BE2C (cell line): ENCODE measurements around the gene DDA1.

Experiments
- DNase-seq: peaks from one replicate; pipeline ENCODE4 v3.0.0-alpha.2; 2020
- H3K27me3 ChIP-seq: fragments of 250-450 bp; sonication (Bioruptor Pico); 2 replicates; pipeline ENCODE4 v1.5.1; 2020; ENCODE audit warnings: mild to moderate bottlenecking
- H3K36me3 ChIP-seq: fragments of 250-450 bp; sonication (Bioruptor Pico); 2 replicates; pipeline ENCODE4 v1.5.1; 2020; ENCODE audit warnings: mild to moderate bottlenecking
- H3K4me1 ChIP-seq: fragments of 250-450 bp; sonication (Bioruptor Pico); 2 replicates; pipeline ENCODE4 v1.5.1; 2020
- H3K4me3 ChIP-seq: 2 replicates; pipeline ENCODE4 v1.5.1; 2011; ENCODE audit warnings: low read depth, low read length
- H3K9me3 ChIP-seq: fragments of 250-450 bp; sonication (Bioruptor Pico); 2 replicates; pipeline ENCODE4 v1.5.1; 2020
- TF ChIP-seq, protein P1 (sequence below): IDR thresholded peaks from 2 replicates; pipeline ENCODE4 v1.5.1; 2012; ENCODE audit warnings: mild to moderate bottlenecking, low read depth, low read length

DDA1 gene

DNA sequence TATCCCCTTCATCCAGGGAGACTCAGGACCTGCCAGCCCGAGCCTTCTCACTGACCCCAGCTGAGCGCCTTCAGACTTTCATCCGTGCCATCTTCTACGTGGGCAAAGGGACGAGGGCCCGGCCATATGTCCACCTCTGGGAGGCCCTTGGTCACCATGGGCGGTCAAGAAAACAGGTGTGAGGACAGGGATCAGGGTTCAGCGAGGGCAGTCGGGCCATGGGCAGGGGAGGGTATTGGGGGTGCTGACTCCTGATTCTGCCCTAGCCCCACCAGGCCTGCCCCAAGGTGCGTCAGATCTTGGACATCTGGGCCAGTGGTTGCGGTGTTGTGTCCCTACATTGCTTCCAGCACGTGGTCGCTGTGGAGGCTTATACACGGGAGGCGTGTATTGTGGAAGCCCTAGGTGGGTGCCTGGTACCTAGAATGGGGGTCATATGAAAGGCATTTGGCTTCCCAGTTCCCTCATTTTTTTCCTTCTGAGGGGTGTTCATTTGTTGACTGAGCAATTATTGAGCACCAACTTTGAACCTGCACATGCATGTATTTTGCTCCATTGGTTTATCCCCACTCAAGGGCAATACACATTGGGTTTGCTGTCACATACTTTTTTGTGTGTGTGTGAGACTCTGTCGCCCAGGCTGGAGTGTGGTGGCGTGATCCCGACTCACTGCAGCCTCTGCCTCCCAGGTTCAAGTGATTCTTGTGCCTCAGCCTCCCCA, 23.8 kb upstream of the DDA1 start:
- TF ChIP-seq, protein P1, sequence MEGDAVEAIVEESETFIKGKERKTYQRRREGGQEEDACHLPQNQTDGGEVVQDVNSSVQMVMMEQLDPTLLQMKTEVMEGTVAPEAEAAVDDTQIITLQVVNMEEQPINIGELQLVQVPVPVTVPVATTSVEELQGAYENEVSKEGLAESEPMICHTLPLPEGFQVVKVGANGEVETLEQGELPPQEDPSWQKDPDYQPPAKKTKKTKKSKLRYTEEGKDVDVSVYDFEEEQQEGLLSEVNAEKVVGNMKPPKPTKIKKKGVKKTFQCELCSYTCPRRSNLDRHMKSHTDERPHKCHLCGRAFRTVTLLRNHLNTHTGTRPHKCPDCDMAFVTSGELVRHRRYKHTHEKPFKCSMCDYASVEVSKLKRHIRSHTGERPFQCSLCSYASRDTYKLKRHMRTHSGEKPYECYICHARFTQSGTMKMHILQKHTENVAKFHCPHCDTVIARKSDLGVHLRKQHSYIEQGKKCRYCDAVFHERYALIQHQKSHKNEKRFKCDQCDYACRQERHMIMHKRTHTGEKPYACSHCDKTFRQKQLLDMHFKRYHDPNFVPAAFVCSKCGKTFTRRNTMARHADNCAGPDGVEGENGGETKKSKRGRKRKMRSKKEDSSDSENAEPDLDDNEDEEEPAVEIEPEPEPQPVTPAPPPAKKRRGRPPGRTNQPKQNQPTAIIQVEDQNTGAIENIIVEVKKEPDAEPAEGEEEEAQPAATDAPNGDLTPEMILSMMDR: no peak
- DNase-seq: no peak
- Histone ChIP-seq H3K9me3 (no peaks in the 10 kb centered on the region), H3K36me3 (no peaks in the 10 kb centered on the region), H3K4me1 (no peaks in the 10 kb centered on the region), H3K4me3 (no peak overlapping the region), H3K27me3 (peaks cover 5% of the 10 kb centered on the region; the same call in 1 of the 2 replicates)

DNA sequence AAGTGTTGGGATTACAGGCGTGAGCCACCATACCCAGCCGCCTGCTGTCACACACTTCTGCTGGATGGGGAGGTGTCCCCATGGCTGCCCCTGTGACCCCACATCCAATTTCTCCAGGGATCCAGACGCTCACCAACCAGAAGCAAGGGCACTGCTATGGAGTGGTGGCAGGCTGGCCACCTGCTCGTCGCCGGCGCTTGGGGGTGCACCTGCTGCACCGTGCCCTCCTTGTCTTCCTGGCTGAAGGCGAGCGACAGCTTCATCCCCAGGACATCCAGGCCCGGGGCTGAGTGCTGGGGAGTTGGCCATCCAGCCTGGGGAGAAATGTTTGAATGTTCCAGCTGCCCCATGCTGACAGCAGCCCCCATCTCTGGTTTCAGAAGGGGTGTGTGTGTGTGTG, 23.1 kb upstream of the DDA1 start:
- peaks cover 5% of the 10 kb centered on the region; the same call in 1 of the 2 replicates for H3K27me3 ChIP-seq
- no peaks in the 10 kb centered on the region for H3K36me3 ChIP-seq
- no peak for DNase-seq
- no peak overlapping the region for H3K4me3 ChIP-seq
- TF ChIP-seq, protein P1: no peak
- no peaks in the 10 kb centered on the region for H3K4me1 ChIP-seq
- H3K9me3 ChIP-seq: no peaks in the 10 kb centered on the region

DNA sequence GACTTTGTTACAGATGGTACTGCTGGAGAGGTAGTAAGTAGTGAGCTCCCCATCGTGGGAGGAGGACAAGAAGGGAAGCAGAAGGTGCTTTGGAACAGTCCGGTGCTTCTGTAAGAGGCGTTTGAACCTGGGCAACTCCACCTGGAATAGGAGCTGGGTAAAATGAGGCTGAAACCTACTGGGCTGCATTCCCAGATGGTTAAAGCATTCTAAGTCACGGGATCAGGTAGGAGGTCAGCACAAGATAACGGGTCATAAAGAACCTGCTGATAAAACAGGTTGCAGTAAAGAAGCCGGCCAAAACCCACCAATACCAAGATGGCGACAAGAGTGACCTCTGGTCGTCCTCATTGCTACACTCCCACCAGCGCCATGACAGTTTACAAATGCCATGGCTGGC, 22.6 kb upstream of the DDA1 start:
- H3K4me1 ChIP-seq: no peaks in the 10 kb centered on the region
- TF ChIP-seq, protein P1: no peak
- no peak overlapping the region for H3K4me3 ChIP-seq
- no peak for DNase-seq
- no peaks in the 10 kb centered on the region for H3K9me3 ChIP-seq
- H3K27me3 ChIP-seq: no peaks in the 10 kb centered on the region
- H3K36me3 ChIP-seq: no peaks in the 10 kb centered on the region

DNA sequence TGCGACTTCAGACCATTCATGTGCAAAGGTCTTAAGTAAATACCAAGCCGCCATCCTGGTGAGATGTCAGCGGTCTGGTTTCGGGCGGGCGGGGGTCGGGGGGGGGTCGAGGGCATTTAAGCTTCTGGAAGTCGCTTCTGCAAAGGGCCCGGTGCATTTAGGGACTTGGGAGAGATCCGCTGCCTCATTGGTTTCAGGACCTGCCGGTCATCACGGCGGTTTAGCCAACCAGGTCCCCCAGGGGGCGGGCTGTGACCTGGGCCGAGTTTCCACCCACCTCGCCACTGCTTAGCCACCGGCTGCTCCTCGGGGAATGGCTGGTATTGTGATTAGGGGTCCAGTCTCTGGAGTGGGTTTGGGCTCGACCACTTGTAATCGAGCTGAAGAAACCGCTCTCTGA, 19.9 kb upstream of the DDA1 start:
- peak; percentile 86 for DNase-seq
- Histone ChIP-seq H3K4me1 (peaks cover 7% of the 10 kb centered on the region), H3K36me3 (0 out of 2 replicates have a peak, but pooled peaks cover 3% of the 10 kb centered on the region), H3K27me3 (no peaks in the 10 kb centered on the region), H3K4me3 (no peak overlapping the region), H3K9me3 (no peaks in the 10 kb centered on the region)
- TF ChIP-seq, protein P1: no peak

DNA sequence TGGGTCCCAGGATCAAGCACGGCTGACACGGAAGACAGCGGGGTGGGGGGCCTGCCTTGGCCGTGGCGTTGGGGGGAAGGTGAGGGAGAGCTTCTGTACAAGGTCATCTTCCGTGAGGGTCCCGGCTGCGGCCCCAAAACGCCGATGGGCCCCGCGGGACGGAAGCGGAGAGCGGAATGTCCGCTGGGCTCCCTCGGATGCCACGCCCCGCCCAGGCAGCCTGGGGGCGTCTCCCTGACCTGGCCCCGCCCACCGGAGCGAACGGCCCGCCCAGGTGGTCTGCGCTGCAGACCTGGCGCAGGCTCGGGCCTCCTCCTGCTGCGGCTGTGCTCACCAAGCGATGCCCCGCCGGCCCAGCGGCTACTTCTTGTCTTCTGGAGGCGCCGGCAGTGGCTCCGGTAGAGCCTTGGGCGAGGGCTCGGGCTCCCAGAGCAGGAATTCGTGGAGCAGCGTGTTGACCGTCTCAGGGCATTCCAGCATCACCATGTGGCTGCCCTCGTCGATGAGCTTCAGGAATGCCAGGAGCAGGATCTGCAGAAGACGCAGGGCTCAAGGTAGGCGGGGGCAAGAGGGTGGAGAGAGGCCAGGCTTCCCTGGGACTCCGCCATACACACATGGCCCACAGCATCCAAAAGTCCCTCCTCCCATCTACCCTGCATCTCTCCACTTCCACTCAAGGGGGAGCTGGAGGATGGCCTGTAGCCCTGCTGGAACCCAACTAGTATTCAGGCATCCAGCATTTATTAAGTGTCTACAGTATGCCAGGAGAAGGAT, 16.9 kb upstream of the DDA1 start:
- H3K27me3 ChIP-seq: no peaks in the 10 kb centered on the region
- peaks cover 7% of the 10 kb centered on the region for H3K4me1 ChIP-seq
- H3K9me3 ChIP-seq: no peaks in the 10 kb centered on the region
- H3K4me3 ChIP-seq: peak overlapping the region; percentile 63
- H3K36me3 ChIP-seq: peaks cover 3% of the 10 kb centered on the region; the same call in 1 of the 2 replicates
- peak; percentile 88 for DNase-seq
- TF ChIP-seq, protein P1: peak; percentile 87

DNA sequence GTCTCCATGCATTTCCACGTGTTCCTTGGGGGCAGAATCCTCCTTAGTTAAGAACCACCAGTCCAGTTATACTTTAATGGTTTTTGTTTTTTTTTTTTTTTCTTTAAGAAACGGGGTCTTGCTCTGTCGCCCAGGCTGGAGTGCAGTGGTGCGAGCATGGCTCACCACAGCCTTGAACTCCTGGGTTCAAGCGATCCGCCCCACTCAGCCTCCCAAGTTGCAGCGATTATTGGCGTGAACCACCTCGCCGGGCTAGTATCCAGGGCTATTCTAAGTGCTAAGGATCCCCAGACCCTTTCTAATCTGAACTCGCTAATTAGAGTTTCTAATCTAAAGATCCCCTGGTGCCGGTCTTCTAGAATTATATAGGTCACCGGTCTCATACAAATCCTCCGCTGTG, 15.8 kb upstream of the DDA1 start:
- H3K36me3 ChIP-seq: peaks cover 3% of the 10 kb centered on the region; the same call in 1 of the 2 replicates
- no peaks in the 10 kb centered on the region for H3K9me3 ChIP-seq
- H3K4me3 ChIP-seq: no peak overlapping the region
- TF ChIP-seq, protein P1: no peak
- H3K4me1 ChIP-seq: peaks cover 7% of the 10 kb centered on the region
- no peak for DNase-seq
- no peaks in the 10 kb centered on the region for H3K27me3 ChIP-seq
